HEK293 (cell line): ENCODE results near the gene LGI1.

Experiments
- CTCF ChIA-PET: fragments of 350-600 bp; formaldehyde crosslinking; extraction: SDS; loops from one replicate; lab custom pipeline; 2021; ENCODE audit warnings: antibody characterized with exemption; lab: Yijun Ruan, JAX
- POLR2A ChIA-PET: fragments of 300-600 bp; formaldehyde crosslinking; extraction: SDS; loops from one replicate; lab custom pipeline; 2020; ENCODE audit warnings: antibody characterized with exemption, inconsistent platforms; lab: Yijun Ruan, JAX
- H3K27ac ChIP-seq: fragments of 200-500 bp; sonication (Bioruptor generic); 2 replicates; pipeline ENCODE4 v1.5.1; 2014; ENCODE audit warnings: low read depth, low read length, control low read depth, inconsistent platforms; ENCODE audit errors: extremely low read depth
- H3K36me3 ChIP-seq, 2 experiments: fragments of 200-500 bp in 1 of 2; sonication (Bioruptor generic) in 1 of 2; 1 replicate in 1 of 2; 2 replicates in 1 of 2; pipeline ENCODE4 v1.5.1; 2014 to 2017; ENCODE audit warnings: inconsistent platforms in 2 of 2, low read length in 2 of 2; ENCODE audit not compliant: control insufficient read depth in 2 of 2, insufficient read depth in 1 of 2
- H3K4me1 ChIP-seq: fragments of 200-500 bp; sonication (Bioruptor generic); 2 replicates; pipeline ENCODE4 v1.5.1; 2014; ENCODE audit warnings: mild to moderate bottlenecking, low read length, inconsistent platforms; ENCODE audit not compliant: control insufficient read depth, insufficient read depth
- H3K4me3 ChIP-seq: 2 replicates; pipeline ENCODE4 v1.5.1; 2011; ENCODE audit warnings: low read depth, mild to moderate bottlenecking, control low read depth, low read length, moderate library complexity
- H3K9me3 ChIP-seq: fragments of 200-500 bp; sonication (Bioruptor generic); 2 replicates; pipeline ENCODE4 v1.5.1; 2014; ENCODE audit warnings: low read depth, low read length, inconsistent platforms; ENCODE audit not compliant: control insufficient read depth, insufficient read depth
- BCL6B ChIP-seq: fragments of 450-650 bp; formaldehyde crosslinking; IDR thresholded peaks from 2 replicates; pipeline ENCODE4 v1.5.1; 2017; ENCODE audit warnings: missing biosample characterization, missing genetic modification characterization
- KLF17 ChIP-seq: fragments of 450-650 bp; formaldehyde crosslinking; IDR thresholded peaks from 2 replicates; pipeline ENCODE4 v1.5.1; 2016; ENCODE audit warnings: missing biosample characterization, missing genetic modification characterization
- KLF8 ChIP-seq: fragments of 450-650 bp; formaldehyde crosslinking; IDR thresholded peaks from 2 replicates; pipeline ENCODE4 v1.5.1; 2016; ENCODE audit warnings: missing biosample characterization, missing genetic modification characterization
- KLF9 ChIP-seq: fragments of 450-650 bp; formaldehyde crosslinking; IDR thresholded peaks from 2 replicates; pipeline ENCODE4 v1.5.1; 2016; ENCODE audit warnings: missing biosample characterization, missing genetic modification characterization, low read depth
- SETDB1 ChIP-seq: IDR thresholded peaks from one replicate; pipeline ENCODE4 v1.6.1; 2017; ENCODE audit warnings: mild to moderate bottlenecking, low read length, moderate library complexity, mixed read lengths; ENCODE audit not compliant: insufficient read length
- ZBTB10 ChIP-seq: fragments of 450-650 bp; formaldehyde crosslinking; IDR thresholded peaks from 2 replicates; pipeline ENCODE4 v1.5.1; 2016; ENCODE audit warnings: missing biosample characterization, missing genetic modification characterization
- ZNF155 ChIP-seq: fragments of 450-650 bp; formaldehyde crosslinking; IDR thresholded peaks from 2 replicates; pipeline ENCODE4 v1.5.1; 2016; ENCODE audit warnings: missing biosample characterization, missing genetic modification characterization
- ZNF184 ChIP-seq: fragments of 450-650 bp; IDR thresholded peaks from 2 replicates; pipeline ENCODE4 v1.5.1; 2018; ENCODE audit warnings: missing biosample characterization, mild to moderate bottlenecking, missing genetic modification characterization
- ZNF223 ChIP-seq: fragments of 450-650 bp; formaldehyde crosslinking; IDR thresholded peaks from 2 replicates; pipeline ENCODE4 v1.5.1; 2016; ENCODE audit warnings: missing biosample characterization, missing genetic modification characterization
- ZNF248 ChIP-seq: fragments of 450-650 bp; formaldehyde crosslinking; IDR thresholded peaks from 2 replicates; pipeline ENCODE4 v1.5.1; 2017; ENCODE audit warnings: missing biosample characterization, missing genetic modification characterization
- ZNF350 ChIP-seq: fragments of 450-650 bp; formaldehyde crosslinking; IDR thresholded peaks from 2 replicates; pipeline ENCODE4 v1.5.0; 2017; ENCODE audit warnings: missing biosample characterization, mild to moderate bottlenecking, missing genetic modification characterization
- ZNF37A ChIP-seq: fragments of 450-650 bp; IDR thresholded peaks from 2 replicates; pipeline ENCODE4 v1.5.1; 2018; ENCODE audit warnings: missing biosample characterization, missing genetic modification characterization
- ZNF473 ChIP-seq: fragments of 450-650 bp; formaldehyde crosslinking; IDR thresholded peaks from 2 replicates; pipeline ENCODE4 v1.5.1; 2017; ENCODE audit warnings: missing biosample characterization, missing genetic modification characterization
- ZNF518A ChIP-seq: fragments of 450-650 bp; formaldehyde crosslinking; conservative IDR thresholded peaks from 2 replicates; pipeline ENCODE4 v1.5.1; 2016; ENCODE audit warnings: low read depth, missing biosample characterization, missing genetic modification characterization
- ZNF544 ChIP-seq: fragments of 450-650 bp; formaldehyde crosslinking; IDR thresholded peaks from 2 replicates; pipeline ENCODE4 v1.5.0; 2017; ENCODE audit warnings: missing biosample characterization, missing genetic modification characterization
- ZNF549 ChIP-seq: fragments of 450-650 bp; IDR thresholded peaks from 2 replicates; pipeline ENCODE4 v1.5.1; 2018; ENCODE audit warnings: missing biosample characterization, missing genetic modification characterization, mild to moderate bottlenecking, inconsistent platforms, moderate library complexity
- ZNF585B ChIP-seq: fragments of 450-650 bp; formaldehyde crosslinking; IDR thresholded peaks from 2 replicates; pipeline ENCODE4 v1.5.1; 2016; ENCODE audit warnings: missing biosample characterization, missing genetic modification characterization
- ZNF76 ChIP-seq: fragments of 450-650 bp; formaldehyde crosslinking; IDR thresholded peaks from 2 replicates; pipeline ENCODE4; 2016; ENCODE audit warnings: low read depth, missing biosample characterization, missing genetic modification characterization, borderline replicate concordance
- ZSCAN30 ChIP-seq: fragments of 450-650 bp; IDR thresholded peaks from 2 replicates; pipeline ENCODE4 v1.5.1; 2018; ENCODE audit warnings: missing biosample characterization, mild to moderate bottlenecking, missing genetic modification characterization, moderate library complexity
- TF ChIP-seq, protein P1 (sequence below): fragments of 450-650 bp; formaldehyde crosslinking; IDR thresholded peaks from 2 replicates; pipeline ENCODE4 v1.5.1; 2016; ENCODE audit warnings: missing biosample characterization, missing genetic modification characterization

Gene LGI1

DNA sequence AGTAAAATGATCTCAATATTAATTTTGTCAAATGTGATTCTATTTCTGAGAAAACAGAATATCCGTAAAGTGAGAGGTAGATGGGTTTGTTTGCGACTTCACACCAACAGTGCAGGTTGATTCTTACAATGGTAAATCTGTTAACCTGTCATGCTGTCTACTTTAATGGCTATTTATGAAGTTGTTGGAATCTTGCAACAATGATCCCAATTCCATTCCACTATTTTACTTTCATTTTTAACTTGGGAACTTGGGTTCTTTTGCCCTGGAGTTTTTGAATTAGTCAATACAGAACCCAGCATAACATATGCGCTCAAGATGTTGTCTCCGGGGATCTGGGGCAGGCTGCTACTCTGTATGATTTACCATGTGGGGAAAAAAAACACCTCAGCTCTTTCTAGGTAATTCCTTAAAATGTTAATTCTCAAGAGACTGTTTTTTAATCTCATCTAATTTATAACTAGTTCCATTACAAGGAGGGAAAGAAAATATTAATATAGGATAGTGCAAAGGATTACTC lies 1.2 kb downstream of the LGI1 start (continued):
- TF ChIP-seq ZNF518A (tag by site-specific recombination) (no peak), ZNF473 (tag by site-specific recombination) (no peak), ZNF248 (no peak), ZNF223 (tag by site-specific recombination) (no peak), ZNF37A (tag by site-specific recombination) (no peak)

GRCh38 chr10:93760490-93760889 lies 2.8 kb downstream of the LGI1 start:
- peaks cover 2% of the 10 kb centered on the region; the same call in 1 of the 2 replicates for H3K4me1 ChIP-seq
- POLR2A ChIA-PET, result no interaction called here
- no peak overlapping the region for H3K4me3 ChIP-seq
- no peak overlapping the region for H3K27ac ChIP-seq
- TF ChIP-seq, protein P1, sequence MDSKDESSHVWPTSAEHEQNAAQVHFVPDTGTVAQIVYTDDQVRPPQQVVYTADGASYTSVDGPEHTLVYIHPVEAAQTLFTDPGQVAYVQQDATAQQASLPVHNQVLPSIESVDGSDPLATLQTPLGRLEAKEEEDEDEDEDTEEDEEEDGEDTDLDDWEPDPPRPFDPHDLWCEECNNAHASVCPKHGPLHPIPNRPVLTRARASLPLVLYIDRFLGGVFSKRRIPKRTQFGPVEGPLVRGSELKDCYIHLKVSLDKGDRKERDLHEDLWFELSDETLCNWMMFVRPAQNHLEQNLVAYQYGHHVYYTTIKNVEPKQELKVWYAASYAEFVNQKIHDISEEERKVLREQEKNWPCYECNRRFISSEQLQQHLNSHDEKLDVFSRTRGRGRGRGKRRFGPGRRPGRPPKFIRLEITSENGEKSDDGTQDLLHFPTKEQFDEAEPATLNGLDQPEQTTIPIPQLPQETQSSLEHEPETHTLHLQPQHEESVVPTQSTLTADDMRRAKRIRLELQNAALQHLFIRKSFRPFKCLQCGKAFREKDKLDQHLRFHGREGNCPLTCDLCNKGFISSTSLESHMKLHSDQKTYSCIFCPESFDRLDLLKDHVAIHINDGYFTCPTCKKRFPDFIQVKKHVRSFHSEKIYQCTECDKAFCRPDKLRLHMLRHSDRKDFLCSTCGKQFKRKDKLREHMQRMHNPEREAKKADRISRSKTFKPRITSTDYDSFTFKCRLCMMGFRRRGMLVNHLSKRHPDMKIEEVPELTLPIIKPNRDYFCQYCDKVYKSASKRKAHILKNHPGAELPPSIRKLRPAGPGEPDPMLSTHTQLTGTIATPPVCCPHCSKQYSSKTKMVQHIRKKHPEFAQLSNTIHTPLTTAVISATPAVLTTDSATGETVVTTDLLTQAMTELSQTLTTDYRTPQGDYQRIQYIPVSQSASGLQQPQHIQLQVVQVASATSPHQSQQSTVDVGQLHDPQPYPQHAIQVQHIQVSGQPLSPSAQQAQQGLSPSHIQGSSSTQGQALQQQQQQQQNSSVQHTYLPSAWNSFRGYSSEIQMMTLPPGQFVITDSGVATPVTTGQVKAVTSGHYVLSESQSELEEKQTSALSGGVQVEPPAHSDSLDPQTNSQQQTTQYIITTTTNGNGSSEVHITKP (tag by site-specific recombination), result 0 out of 2 replicates have a peak, but pooled peaks have one; percentile 25
- TF ChIP-seq ZNF585B (tag by site-specific recombination), result no peak
- TF ChIP-seq SETDB1, result no peak
- no peak for TF ChIP-seq ZNF184 (tag by site-specific recombination)
- TF ChIP-seq ZNF155 (tag by site-specific recombination), result no peak
- CTCF ChIA-PET, result interaction anchor here (0.7 to 1.2 kb wide), 3 partner anchors 10 to 53 kb away, joined by 3 read pairs; no protein-coding TSS in a partner anchor
- no peaks in the 10 kb centered on the region for H3K36me3 ChIP-seq
- H3K9me3 ChIP-seq, result no peaks in the 10 kb centered on the region

- ChIA-PET CTCF (interaction anchor here (1.0 kb wide), 1 partner anchor 132 kb away, joined by 3 read pairs; no protein-coding TSS in a partner anchor), POLR2A (no interaction called here)
- H3K27ac ChIP-seq, result no peak overlapping the region
- no peaks in the 10 kb centered on the region for H3K9me3 ChIP-seq
- no peak overlapping the region for H3K4me3 ChIP-seq
- no peaks in the 10 kb centered on the region for H3K4me1 ChIP-seq
- no peaks in the 10 kb centered on the region for H3K36me3 ChIP-seq
- TF ChIP-seq ZNF350 (tag by site-specific recombination) (no peak), BCL6B (tag by site-specific recombination) (no peak), KLF17 (tag by site-specific recombination) (no peak), ZNF76 (no peak), KLF8 (tag by site-specific recombination) (no peak), ZBTB10 (tag by site-specific recombination) (no peak), ZNF544 (no peak), ZSCAN30 (tag by site-specific recombination) (no peak), ZNF549 (tag by site-specific recombination) (no peak), KLF9 (tag by site-specific recombination) (no peak)
Measured at GRCh38 chr10:93762979-93763391, 5.2 kb downstream of the LGI1 start.
